Esophagus muscularis mucosa (tissue), 4 donors: ENCODE data around the gene UGCG.

ENCODE experiments used
- EP300 ChIP-seq: sonication (generic); formaldehyde crosslinking; IDR thresholded peaks from one replicate; pipeline ENCODE4 v1.6.1; 2017; ENCODE audit warnings: antibody characterized with exemption
- POLR2AphosphoS5 ChIP-seq, 2 donors: sonication (generic); formaldehyde crosslinking; IDR thresholded peaks; one replicate each; pipeline ENCODE4 v1.6.1; 2017; ENCODE audit warnings: antibody characterized with exemption in 2 of 2
- TF ChIP-seq, protein P1 (sequence below), 3 experiments: fragments of 200-600 bp in 2 of 3; fragments of 450-650 bp in 1 of 3; sonication (generic) in 2 of 3; IDR thresholded peaks; one replicate each; pipeline ENCODE4 v1.5.1; 2017 to 2019; ENCODE audit warnings: antibody characterized with exemption in 3 of 3, mild to moderate bottlenecking in 2 of 3, moderate library complexity in 1 of 3

DNA sequence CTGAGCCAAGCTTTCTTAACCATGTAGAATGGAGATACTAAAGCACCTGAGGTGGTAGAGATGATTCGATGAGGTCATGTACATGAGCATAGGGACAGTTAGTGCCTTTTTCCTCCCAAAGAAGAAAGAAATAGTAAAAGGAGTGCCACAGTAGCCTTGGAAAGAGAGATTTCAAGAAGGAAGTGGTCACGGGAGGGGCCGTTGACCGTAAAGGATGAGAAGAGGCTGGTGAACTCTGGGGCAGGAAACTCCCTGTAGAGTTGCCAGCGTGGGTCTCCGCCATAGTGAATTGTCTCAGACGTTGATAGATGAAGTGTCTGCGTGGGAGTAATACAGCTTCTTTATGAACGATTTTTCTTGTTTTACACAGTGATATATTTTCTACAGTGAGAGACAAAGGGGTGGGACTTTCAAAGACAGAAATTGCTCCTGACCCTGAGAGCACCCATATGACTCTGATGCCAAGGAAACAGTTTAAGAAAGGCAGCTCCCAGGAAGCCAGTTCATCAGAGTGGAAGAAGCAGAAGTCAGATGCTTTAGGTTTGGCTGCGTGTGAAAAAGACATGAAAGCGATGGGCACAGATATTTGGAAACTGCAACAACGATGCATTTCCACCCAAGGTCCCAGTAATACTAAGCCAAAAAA lies 41.3 kb downstream of the UGCG start:
- no peak for TF ChIP-seq EP300
- TF ChIP-seq, protein P1, sequence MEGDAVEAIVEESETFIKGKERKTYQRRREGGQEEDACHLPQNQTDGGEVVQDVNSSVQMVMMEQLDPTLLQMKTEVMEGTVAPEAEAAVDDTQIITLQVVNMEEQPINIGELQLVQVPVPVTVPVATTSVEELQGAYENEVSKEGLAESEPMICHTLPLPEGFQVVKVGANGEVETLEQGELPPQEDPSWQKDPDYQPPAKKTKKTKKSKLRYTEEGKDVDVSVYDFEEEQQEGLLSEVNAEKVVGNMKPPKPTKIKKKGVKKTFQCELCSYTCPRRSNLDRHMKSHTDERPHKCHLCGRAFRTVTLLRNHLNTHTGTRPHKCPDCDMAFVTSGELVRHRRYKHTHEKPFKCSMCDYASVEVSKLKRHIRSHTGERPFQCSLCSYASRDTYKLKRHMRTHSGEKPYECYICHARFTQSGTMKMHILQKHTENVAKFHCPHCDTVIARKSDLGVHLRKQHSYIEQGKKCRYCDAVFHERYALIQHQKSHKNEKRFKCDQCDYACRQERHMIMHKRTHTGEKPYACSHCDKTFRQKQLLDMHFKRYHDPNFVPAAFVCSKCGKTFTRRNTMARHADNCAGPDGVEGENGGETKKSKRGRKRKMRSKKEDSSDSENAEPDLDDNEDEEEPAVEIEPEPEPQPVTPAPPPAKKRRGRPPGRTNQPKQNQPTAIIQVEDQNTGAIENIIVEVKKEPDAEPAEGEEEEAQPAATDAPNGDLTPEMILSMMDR (IDR thresholded peaks at IDR 0.05) = no peak
- TF ChIP-seq POLR2AphosphoS5 (IDR thresholded peaks at IDR 0.05) = no peak
